Stimulated activated CD4-positive, alpha-beta T cell treated with anti-CD3 and anti-CD28 coated beads, Interleukin-1b, Interleukin-23, amount 100 ng/mL, for 1 hour (primary cell): ENCODE measurements around the gene COMMD9.
"Not testable (repeated sequence)": the region's sequence is repeated elsewhere in the genome, so short reads cannot be mapped to it uniquely, and the experiment has no call there.

Experiments used
- DNase-seq, 2 donors: peaks; one replicate each; pipeline ENCODE4 v3.0.0-alpha.2; 2020; ENCODE audit warnings: low read depth in 2 of 2

COMMD9 gene

DNA sequence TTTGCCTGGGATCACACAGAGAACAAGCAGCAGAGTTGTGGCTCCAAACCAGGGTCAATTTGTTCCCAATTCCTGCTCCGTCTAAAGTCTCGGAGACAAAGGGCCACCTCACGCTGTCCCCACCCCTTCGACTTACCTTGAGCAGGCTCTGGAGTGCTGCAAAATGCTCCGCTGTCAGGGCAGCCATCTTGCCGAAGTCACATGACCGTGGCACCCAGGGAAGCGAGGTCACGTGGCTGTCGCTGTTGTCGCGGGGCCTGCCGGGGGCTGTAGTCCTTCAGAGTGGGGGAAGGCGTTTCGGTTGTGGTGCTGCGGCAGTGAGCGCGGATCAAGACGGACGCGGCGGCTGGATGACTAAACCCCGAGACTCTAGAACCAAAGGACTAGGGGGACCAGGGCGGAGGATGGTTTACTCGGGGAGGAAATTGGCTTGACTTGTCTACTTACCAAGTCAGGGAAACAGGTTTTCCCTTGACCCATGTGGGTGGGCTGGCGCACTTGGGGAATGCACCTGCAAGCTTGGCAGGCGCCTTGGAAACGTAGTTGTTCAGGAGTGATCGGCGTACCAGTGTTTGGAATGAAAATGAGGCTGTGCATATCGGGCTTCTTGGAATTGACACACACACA lies at the start of gene COMMD9:
TSS of gene COMMD9 (minus strand) at position 199 of the 627 bp plus-strand sequence. CDS start at position 187, 12 bp downstream.
- peak; percentile 78 to 83 for DNase-seq

GRCh38 chr11:36333897-36334296 lies 44.7 kb upstream of the COMMD9 start:
- DNase-seq: no peak

DNA sequence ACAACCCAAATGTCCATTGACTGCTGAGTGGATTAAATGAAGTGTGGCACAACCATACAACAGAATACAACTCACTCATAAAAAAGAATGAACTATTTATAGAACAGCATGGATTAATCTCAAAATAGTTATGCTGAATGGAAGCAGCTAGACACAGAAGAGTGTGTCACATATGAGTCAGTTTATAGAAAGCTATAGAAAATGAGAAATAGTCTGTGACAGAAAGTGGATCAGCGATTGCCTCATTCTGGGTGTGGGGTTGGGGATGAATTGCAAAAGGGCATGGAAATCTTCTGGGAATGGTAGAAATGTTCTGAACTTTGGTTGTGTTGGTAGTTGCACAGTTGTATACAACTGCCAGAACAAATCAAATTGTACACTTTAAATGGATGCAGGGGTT lies 44.2 kb upstream of the COMMD9 start:
- no peak for DNase-seq

- no peak for DNase-seq
Observed at GRCh38 chr11:36330411-36330810, 41.2 kb upstream of the COMMD9 start.

DNA sequence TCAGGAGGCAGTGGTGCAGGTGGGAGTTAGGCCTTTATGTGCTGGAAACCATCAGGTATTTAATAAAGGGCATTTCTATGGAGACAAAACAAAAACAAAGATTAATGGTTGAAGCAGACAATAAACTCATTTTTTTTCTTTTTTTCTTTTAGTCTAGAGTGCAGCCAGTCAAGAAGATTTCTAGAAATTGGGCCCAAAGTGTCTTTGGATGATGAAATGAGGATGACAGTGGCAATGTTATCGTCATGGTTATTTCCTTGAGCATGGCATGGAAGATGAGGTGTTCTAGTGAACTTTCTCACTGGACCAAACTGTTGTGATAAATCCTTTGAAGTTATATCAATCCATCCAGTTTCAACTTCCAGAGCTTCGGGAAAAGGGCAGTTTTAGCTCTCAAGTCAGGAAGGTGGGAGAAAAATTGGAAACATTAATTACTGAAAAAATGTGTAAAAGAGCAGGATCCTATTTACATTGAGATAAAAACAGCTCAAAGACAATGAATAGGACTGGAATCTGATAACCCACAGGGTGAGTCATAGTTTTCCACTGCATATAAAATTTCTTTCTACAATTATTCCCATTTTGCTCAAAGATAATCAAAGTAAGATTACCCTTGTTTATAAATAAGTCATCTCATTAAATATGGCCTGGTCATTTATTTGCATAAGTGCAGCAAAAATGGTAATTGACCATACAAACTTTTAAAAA lies 39.9 kb upstream of the COMMD9 start:
- DNase-seq: no peak

DNA sequence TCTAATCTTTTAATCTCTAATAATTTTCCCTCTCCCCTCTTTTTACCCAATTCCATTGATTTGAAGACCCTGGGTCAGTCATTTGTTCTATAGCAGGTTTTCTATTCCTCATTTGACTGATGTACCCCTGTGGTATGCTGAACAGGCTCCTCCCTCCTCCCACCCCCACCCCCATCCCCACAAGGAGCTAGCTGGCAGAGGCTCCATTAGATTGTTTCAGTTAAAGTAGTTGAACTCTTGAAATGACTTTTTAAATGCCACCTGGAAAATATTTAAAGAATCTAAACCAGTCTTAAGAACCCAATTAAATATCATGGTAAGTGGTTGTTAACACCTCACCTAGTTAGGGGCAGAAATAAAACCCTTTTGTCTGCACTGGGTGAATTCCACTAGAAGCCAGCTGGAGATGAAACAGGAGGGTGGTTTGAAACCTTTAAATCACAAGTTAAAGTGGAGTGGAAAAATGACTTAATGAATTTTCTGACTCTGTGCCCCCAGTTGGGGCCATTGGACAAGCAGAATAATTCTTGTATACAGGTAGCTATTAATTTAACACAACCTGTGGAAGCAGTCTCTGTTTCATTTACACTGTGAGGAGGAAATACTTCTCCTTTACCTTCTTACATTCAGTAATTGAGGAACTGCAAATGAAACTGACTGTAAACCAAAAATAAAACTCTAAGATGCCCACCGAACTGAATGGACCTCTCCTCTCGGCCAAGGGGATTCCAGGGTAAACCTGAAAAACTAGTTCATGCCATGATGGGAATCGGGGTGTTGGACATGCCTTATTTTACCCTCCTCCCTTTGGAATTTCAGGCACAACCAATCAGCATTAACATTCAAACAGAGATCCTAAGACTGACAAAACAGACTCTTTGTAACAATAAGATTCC lies 37.5 kb upstream of the COMMD9 start:
- DNase-seq: no peak

DNA sequence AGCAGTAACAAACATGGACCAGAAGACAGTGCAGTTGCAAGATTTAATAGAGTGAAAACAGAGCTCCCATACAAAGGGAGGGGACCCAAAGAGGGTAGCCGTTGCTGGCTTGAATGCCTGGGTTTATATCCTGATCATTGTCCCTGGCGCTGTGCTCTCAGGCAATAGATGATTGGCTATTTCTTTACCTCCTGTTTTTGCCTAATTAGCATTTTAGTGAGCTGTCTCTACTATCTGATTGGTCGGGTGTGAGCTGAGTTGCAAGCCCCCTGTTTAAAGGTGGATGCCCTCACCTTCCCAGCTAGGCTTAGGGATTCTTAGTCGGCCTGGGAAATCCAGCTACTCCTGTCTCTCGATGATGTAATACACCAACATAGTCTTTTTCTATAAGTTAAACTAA lies 36.2 kb upstream of the COMMD9 start:
- DNase-seq: not testable (repeated sequence)

- DNase-seq: not testable (repeated sequence)
Observed at GRCh38 chr11:36324956-36325355, 35.7 kb upstream of the COMMD9 start.

GRCh38 chr11:36317992-36318391 lies 28.8 kb upstream of the COMMD9 start:
- DNase-seq: no peak

- DNase-seq: no peak
Observed at GRCh38 chr11:36316049-36316448, 26.8 kb upstream of the COMMD9 start.

DNA sequence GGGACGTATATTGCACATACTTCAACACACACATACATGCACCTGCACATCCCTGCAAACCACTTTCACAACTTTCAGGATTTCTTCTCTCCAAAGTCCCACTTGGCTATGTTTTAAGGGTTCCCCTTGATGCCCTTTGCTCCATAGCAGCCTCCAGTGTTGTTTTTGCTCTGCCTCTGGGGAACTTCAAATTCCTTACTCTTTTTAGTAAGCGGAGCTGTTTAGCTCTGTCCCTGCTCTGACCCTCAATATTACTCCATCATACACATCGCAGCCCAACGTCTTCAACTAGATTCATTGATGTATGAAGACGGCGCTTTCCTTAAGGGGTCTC lies 25.2 kb upstream of the COMMD9 start:
- DNase-seq: no peak

DNA sequence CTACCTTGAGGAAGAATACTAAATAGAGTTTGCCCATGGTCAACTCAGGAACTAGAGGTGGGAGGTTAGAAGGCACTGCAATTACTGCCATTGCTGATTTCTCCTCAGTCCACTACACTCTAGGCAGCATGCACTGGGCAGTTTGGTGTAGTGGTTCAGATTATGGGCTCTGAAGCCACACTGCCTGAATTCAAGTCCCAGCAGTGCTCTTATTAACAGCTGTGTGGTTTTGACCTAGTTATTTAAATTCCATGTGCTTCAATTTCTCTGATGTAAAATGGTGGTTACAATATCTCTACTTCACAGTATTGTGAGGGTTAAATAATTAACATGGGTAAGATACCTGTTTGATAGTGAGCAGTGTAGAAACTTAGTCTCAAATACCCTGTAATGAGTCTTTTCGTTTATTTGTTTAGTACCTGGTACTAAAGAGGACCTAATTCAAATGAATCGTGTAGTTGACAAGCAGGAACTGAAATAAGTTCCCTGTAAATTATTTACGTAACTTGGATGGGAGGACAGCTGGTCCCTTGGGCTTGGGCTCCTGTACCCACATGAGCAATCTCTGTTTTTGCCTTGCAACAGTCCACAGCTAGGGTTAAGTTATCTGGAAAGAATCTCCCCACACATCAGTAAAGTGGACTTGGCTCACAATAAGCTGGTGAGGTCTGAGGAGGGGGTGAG lies 24.7 kb upstream of the COMMD9 start:
- DNase-seq: no peak

- DNase-seq: no peak
Observed at GRCh38 chr11:36312611-36313472, 23.6 kb upstream of the COMMD9 start.

GRCh38 chr11:36311926-36312595 lies 22.8 kb upstream of the COMMD9 start:
- DNase-seq: no peak

- DNase-seq: no peak
Observed at GRCh38 chr11:36309779-36310178, 20.6 kb upstream of the COMMD9 start.

DNA sequence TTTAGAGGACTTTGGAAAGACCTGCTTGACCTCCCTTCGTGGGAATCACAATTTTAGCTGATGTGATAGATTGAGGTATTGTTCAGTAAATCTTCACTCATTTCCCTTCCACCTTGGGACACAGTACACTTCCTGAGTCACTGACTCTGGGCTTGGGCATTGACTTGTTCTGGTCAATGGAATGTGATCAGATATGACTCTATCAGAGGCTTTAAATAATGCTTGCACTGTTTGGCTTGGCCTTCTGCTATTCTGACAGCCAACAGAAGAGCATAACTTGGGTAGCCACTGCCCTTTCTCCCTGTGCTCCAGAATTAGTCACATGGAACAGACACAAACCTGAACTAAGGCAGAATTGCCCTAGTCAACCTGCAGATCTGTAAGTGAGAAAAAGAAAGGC lies 19.4 kb upstream of the COMMD9 start:
- no peak for DNase-seq

DNA sequence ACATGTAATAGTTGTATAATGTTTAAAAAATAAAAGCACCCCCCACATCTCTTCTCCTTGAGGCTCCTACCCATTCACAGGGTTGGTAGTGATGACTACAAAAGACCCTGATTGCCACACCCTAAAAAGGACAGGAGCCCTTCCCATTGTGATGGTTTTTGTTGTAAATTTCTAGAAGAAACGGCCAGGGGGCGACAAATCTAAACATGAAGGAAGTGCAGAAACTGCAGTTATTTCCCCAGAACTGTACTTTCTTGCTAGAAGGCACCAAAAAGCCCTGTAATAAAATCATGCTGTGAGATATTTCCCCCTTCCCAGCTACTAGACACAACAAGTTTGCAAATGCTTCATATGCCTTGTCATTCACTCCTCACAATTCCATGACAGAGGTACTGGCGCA lies 17.7 kb upstream of the COMMD9 start:
- no peak for DNase-seq

- no peak for DNase-seq
Observed at GRCh38 chr11:36305047-36305446, 15.8 kb upstream of the COMMD9 start.

DNA sequence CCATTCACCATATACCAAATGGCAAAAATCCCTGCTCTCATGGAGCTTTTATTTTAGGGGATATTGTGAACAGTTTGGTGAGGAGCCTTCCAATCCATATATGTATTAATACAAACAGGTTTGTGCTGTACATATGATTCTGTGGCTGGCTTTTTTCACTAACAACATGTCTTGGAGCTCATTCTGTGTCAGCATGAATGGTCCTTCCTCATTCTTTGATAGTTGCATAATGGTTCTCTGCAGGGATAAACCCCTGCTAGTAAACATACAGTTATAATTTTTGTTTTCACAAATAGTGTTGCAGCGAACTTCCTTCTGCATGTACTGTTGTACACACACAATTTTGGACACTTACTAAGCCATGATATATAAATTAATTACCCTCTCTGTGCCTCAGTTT lies 15.1 kb upstream of the COMMD9 start:
- DNase-seq: no peak

DNA sequence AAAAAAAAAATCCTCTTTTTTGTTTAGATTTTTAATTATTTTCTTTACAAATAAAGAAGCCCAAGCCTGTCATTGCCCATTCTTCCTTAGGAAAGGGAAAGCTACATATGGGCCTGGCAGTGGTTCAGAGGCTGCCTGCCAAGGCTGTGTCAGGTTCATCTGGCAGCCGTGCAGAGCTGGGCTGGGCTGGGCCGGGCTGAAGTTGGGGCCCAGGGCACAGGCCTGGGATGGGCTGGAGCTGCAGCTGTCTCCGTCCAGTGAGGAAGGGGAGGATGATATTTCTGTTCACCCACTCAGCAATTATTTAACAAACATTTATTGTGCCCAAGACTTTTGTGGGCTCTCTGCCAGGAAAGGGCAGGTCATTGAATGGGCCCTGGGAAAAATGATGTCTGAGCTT lies 11.4 kb upstream of the COMMD9 start:
- no peak for DNase-seq
